ENCODE data around the gene NR2F6.
A peak's percentile ranks its signal among the peaks of the same experiment; 100 is the strongest.
"Not testable (repeated sequence)": the region's sequence is repeated elsewhere in the genome, so short reads cannot be mapped to it uniquely, and the experiment has no call there.

NR2F6 gene

GRCh38 chr19:17245535-17245984 lies at the start of gene NR2F6:
TSS of gene NR2F6 (minus strand) at chr19:17245919. CDS start at chr19:17245220, 699 bp downstream.
- DNase-seq = no peak

DNA sequence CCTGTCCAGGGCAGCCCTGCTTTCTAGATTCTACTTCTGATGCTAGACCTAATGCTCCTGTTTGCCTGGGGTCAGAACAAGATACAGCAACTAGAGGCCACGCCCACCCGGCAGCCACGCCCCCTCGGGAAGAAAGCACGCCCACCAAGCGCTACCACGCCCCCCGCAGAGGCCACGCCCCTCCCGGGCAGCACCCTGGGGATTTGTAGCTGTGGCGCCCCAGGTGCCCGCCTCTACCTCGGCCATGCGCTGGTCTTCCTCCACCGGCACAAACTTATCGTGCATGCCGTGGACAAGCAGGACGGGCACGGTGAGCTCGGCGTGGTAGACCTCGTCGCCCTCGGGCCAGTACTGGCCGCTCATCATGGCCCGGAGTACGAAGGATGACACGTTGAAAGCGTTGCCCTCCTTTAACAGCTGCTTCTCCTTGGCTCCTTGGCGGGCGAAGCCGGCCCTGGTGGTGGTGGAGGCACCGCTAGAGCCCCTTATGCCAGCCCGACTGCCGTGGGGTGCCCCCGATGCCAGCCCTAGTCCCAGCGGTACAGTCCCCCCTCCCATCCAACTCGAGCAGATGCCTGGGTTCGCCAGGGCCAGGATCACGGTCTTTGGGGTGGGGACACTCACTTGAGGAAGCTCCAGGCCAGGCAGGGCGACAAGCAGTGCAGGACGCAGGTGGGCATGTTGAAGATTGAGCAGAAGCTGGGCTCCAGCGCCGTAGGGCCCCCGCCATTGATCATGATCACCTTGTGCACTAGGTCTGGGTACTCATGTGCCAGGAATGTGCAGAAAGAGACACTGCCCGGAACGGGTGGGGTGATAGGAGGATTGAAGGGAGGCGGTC lies 48.6 kb upstream of the NR2F6 start:
- peak; percentile 31 for DNase-seq

DNA sequence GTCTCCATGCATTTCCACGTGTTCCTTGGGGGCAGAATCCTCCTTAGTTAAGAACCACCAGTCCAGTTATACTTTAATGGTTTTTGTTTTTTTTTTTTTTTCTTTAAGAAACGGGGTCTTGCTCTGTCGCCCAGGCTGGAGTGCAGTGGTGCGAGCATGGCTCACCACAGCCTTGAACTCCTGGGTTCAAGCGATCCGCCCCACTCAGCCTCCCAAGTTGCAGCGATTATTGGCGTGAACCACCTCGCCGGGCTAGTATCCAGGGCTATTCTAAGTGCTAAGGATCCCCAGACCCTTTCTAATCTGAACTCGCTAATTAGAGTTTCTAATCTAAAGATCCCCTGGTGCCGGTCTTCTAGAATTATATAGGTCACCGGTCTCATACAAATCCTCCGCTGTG lies 47.9 kb upstream of the NR2F6 start:
- no peak for DNase-seq

GRCh38 chr19:17292301-17293074 lies 46.8 kb upstream of the NR2F6 start:
- peak; percentile 66 for DNase-seq

DNA sequence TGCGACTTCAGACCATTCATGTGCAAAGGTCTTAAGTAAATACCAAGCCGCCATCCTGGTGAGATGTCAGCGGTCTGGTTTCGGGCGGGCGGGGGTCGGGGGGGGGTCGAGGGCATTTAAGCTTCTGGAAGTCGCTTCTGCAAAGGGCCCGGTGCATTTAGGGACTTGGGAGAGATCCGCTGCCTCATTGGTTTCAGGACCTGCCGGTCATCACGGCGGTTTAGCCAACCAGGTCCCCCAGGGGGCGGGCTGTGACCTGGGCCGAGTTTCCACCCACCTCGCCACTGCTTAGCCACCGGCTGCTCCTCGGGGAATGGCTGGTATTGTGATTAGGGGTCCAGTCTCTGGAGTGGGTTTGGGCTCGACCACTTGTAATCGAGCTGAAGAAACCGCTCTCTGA lies 43.8 kb upstream of the NR2F6 start:
- no peak for DNase-seq

DNA sequence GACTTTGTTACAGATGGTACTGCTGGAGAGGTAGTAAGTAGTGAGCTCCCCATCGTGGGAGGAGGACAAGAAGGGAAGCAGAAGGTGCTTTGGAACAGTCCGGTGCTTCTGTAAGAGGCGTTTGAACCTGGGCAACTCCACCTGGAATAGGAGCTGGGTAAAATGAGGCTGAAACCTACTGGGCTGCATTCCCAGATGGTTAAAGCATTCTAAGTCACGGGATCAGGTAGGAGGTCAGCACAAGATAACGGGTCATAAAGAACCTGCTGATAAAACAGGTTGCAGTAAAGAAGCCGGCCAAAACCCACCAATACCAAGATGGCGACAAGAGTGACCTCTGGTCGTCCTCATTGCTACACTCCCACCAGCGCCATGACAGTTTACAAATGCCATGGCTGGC lies 41.0 kb upstream of the NR2F6 start:
- no peak for DNase-seq

DNA sequence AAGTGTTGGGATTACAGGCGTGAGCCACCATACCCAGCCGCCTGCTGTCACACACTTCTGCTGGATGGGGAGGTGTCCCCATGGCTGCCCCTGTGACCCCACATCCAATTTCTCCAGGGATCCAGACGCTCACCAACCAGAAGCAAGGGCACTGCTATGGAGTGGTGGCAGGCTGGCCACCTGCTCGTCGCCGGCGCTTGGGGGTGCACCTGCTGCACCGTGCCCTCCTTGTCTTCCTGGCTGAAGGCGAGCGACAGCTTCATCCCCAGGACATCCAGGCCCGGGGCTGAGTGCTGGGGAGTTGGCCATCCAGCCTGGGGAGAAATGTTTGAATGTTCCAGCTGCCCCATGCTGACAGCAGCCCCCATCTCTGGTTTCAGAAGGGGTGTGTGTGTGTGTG lies 40.5 kb upstream of the NR2F6 start:
- DNase-seq = no peak

DNA sequence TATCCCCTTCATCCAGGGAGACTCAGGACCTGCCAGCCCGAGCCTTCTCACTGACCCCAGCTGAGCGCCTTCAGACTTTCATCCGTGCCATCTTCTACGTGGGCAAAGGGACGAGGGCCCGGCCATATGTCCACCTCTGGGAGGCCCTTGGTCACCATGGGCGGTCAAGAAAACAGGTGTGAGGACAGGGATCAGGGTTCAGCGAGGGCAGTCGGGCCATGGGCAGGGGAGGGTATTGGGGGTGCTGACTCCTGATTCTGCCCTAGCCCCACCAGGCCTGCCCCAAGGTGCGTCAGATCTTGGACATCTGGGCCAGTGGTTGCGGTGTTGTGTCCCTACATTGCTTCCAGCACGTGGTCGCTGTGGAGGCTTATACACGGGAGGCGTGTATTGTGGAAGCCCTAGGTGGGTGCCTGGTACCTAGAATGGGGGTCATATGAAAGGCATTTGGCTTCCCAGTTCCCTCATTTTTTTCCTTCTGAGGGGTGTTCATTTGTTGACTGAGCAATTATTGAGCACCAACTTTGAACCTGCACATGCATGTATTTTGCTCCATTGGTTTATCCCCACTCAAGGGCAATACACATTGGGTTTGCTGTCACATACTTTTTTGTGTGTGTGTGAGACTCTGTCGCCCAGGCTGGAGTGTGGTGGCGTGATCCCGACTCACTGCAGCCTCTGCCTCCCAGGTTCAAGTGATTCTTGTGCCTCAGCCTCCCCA lies 39.9 kb upstream of the NR2F6 start:
- no peak for DNase-seq

DNA sequence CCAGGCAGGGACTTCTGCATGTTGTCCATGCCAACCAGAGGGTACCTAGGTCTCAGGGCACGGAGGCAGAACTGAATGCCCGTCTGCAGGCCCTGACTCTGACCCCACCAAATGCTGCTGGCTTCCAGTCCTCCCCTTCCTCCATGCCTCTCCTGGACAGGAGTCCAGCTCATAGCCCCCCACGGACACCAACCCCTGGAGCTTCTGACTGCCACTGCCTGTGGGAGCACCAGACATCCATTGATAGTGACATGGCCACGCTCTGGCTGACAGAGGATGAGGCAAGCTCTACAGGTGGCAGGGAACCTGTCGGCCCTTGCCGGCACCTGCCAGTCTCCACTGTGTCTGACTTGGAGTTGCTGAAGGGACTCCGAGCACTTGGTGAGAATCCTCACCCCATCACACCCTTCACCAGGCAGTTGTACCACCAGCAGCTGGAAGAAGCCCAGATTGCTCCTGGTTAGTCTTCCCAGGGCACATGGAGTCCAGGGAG lies 37.8 kb upstream of the NR2F6 start:
- DNase-seq = no peak

- DNase-seq = peak; percentile 64
These were observed 36.9 kb upstream of the NR2F6 start for GRCh38 chr19:17282488-17283125.

DNA sequence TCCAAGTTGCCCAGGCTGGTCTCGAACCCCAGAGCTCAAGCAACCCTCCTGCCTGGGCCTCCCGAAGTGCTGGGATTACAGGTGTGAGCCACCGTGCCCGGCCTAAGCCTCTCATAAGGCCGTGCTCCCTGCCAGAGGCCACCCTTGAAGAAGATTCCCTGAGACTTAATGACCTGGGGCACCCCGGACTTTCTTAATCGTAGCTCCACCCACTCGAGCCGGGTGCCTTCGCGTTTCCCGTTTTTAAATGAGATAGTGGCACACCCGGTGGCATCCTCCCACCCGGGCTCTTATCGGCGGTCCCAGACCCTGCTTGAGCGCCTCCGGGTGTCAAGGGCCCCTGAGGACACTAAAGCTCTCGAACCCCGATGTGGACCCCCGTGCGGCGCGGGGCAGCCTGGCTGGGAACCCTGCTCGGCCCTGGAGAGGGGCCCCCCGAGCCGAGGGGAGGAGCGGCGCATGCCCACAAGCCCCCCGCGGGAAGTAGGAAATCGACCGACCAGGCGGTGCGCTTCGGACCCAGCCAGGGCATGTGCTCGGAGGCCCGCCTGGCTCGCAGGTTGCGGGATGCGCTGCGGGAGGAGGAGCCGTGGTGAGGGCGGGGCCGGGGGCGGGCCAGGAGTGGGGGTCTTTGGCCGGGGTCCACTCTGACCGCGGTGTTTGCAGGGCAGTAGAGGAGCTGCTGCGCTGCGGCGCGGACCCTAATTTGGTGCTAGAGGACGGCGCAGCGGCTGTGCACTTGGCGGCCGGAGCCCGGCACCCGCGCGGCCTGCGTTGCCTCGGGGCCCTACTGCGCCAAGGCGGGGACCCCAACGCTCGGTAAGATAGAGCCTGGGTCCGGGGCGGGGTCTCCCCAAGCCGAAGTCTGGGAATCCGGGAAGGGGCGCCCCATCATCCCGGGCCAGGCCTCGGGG lies 35.9 kb upstream of the NR2F6 start, which contains the start of gene ANKLE1:
Gene ANKLE1 (plus strand): TSS at position 511 of the 914 bp plus-strand sequence. CDS start 20 bp downstream, at position 531.
- no peak for DNase-seq

DNA sequence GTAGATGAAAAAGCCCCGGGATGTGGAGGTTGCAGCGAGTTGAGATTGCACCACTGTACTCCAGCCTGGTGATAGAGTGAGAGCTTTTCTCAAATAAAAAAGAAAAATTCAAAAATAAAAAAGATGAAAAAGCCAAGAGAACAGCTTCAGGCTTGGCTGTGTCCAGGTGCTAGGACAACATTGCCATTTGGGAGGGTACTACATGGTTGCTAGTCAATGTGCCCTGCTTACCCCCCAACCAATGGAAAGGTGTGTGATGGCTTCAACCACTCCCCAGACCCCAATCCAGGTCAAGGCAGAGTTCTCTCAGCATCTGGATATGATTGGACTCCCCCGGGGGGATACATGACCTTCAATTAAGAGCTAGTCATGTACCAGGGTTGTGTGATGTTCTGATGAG lies 33.7 kb upstream of the NR2F6 start:
- DNase-seq = no peak

DNA sequence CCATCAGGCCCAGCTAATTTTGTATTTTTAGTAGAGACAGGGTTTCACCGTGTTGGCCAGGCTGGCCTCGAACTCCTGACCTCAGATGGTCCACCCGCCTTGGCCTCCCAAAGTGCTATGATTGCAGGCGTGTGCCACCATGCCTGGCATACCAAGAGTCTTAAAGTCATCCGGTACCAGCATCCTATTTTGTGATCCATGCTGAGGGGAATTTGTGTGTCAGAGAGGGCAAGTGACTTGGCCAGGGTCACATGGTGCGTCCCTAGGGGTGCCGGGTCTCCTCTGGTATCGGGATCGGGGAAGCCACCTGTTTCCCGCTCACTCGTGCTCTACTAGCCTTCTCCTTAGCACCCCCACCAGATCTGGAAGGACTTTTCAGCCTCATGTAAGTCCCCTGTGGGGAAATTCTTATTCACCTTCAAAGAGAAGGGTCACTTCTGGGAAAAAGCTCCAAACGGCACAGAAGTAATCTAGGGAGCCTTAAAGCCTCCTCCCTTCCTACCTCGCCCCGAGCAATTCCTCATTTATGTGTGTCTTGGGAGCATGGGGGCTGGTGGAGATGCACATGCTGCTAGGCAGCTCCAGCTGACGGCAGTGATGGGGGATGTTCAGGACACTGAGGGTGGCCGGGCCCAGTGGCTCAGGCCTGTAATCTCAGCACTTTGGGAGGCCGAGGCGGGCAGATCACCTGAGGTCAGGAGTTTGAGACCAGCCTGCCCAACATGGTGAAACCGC lies 29.9 kb upstream of the NR2F6 start:
- DNase-seq = no peak

- not testable (repeated sequence) for DNase-seq
These were observed 29.2 kb upstream of the NR2F6 start for GRCh38 chr19:17274892-17275291.

DNA sequence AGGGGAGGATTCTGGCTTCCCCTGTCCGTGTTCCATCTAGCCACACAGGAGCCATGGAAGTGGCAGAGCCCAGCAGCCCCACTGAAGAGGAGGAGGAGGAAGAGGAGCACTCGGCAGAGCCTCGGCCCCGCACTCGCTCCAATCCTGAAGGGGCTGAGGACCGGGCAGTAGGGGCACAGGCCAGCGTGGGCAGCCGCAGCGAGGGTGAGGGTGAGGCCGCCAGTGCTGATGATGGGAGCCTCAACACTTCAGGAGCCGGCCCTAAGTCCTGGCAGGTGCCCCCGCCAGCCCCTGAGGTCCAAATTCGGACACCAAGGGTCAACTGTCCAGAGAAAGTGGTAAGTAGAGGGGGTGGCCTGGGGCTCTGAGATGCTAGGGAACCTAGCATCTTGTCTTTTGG lies 23.0 kb upstream of the NR2F6 start:
- DNase-seq = no peak

GRCh38 chr19:17266975-17267788 lies 21.5 kb upstream of the NR2F6 start, which contains the start of gene BABAM1:
TSS of gene BABAM1 (plus strand) at chr19:17267443. CDS start at chr19:17268807, 1,364 bp downstream.
- DNase-seq = peak; percentile 98

GRCh38 chr19:17266589-17266974 lies 20.9 kb upstream of the NR2F6 start:
- DNase-seq = no peak

- no peak for DNase-seq
These were observed 20.3 kb upstream of the NR2F6 start for GRCh38 chr19:17266026-17266425.

DNA sequence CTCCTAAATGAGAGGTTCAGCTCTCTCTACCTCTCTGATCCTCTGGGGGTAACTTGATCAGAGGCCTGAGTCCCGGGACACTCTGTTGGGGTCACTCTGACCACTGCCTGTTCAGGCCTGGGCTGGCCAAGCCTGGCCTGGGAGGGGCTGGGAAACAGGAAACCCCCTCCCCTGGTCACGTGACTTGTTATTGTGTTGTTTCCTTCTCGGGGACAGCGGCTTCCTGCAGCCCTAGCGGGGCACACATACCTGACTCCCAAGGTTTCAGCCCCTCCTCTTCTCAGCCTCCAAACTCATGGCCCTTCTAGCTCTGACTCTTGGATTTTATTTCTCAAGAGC lies 18.9 kb upstream of the NR2F6 start, which contains the start of gene USHBP1:
Gene USHBP1 (minus strand): TSS at position 105 of the 339 bp plus-strand sequence. CDS start 446 bp downstream, outside the sequence.
- DNase-seq = no peak

Data from GDM1 (cell line).